ENCODE measurements around the gene MRPL18. TPM values are rescaled to one million over a fixed set of nuclear protein-coding genes. Genes with fewer than 3 reads are reported as not detected.
A peak's percentile ranks its signal among the peaks of the same experiment; 100 is the strongest.

Gene MRPL18
- polyA plus RNA-seq, 3 donors: 28.5 to 88.2 (median 74.1) TPM

DNA sequence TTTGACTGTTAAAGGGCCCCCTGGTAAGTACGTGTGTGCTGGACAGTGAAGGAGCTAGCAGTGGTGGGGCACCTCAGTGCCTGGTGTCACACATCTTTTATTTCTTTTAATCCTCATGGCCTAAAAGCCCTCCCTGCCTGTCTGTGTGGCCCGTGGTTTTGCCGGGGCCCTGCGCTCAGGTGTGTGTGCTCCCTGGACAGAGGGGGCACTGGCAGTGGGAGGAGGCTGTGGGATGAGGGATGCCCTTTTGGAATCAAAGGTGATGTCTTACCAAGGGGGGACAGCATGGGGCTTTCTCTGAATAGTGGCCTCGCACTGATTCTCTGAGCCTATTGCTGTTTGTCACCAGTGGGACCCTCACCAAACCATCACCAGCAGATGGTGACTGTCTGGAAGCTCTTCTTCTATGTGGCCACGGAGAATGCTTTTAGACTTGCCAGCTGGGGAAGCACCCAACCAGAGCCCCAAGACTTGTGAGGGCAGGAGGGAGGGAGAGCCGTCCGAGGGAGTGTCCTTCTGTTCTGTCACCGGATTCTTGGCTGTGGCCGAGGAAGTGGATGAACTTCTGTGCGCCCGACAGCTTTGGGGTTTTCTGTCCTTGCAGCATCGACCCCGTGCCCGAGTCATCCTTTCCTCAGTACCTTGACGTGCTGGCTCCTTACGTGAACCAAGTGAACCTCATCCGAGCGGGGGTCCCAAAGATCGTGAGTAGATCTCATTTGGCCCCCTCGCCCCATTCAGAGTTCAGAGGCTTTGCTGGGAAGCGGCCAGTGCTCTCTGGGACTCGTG lies 27.9 kb downstream of the MRPL18 start:
- H3K4me1 ChIP-seq (ENCODE audit: control insufficient read depth in 1 of 2, insufficient read depth in 2 of 2, low read length in 2 of 2): peaks cover 23 to 24% of the 10 kb centered on the region in 2 donors
- peak overlapping the region in 1 of 7 donors; percentile 21 for H3K27ac Mint-ChIP-seq
- no peaks in the 10 kb centered on the region for H3K36me3 ChIP-seq (replicated peaks in 1 of 2; ENCODE audit: control insufficient read depth in 1 of 2, insufficient read depth in 2 of 2, low read length in 2 of 2)
- no peaks in the 10 kb centered on the region for H3K27me3 ChIP-seq (ENCODE audit: control insufficient read depth in 2 of 2, insufficient read depth in 2 of 2, low read length in 2 of 2)
- H3K4me3 Mint-ChIP-seq: no peak overlapping the region
- H3K27me3 Mint-ChIP-seq (ENCODE audit: low read depth in 3 of 3): peaks cover 7 to 10% (median 8%) of the 10 kb centered on the region in 3 donors
- H3K4me2 ChIP-seq (replicated peaks; ENCODE audit: extremely low read depth, low read length, poor library complexity, severe bottlenecking): no peak overlapping the region
- H3K9me3 ChIP-seq (replicated peaks in 1 of 2; ENCODE audit: control insufficient read depth in 1 of 2, insufficient read depth in 1 of 2, low read length in 2 of 2): no peaks in the 10 kb centered on the region
- H4K20me1 ChIP-seq (ENCODE audit: insufficient read depth, low read length): no peaks in the 10 kb centered on the region
- H3K27ac ChIP-seq (ENCODE audit: low read depth in 1 of 2, low read length in 2 of 2): no peak overlapping the region
- H3K4me3 ChIP-seq (replicated peaks in 1 of 3; ENCODE audit: low read depth in 2 of 3, low read length in 3 of 3): no peak overlapping the region
- TF ChIP-seq, protein P1, sequence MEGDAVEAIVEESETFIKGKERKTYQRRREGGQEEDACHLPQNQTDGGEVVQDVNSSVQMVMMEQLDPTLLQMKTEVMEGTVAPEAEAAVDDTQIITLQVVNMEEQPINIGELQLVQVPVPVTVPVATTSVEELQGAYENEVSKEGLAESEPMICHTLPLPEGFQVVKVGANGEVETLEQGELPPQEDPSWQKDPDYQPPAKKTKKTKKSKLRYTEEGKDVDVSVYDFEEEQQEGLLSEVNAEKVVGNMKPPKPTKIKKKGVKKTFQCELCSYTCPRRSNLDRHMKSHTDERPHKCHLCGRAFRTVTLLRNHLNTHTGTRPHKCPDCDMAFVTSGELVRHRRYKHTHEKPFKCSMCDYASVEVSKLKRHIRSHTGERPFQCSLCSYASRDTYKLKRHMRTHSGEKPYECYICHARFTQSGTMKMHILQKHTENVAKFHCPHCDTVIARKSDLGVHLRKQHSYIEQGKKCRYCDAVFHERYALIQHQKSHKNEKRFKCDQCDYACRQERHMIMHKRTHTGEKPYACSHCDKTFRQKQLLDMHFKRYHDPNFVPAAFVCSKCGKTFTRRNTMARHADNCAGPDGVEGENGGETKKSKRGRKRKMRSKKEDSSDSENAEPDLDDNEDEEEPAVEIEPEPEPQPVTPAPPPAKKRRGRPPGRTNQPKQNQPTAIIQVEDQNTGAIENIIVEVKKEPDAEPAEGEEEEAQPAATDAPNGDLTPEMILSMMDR (IDR thresholded peaks at IDR 0.05): no peak
- intact Hi-C loops (cut with micrococcal nuclease): no loop called here
- 63% methylated on average over 15 of the region's 23 CpGs for WGBS (ENCODE audit: insufficient coverage)
- DNase-seq: peak in 1 of 3 donors; percentile 40
- no peak overlapping the region for H3K9ac ChIP-seq (ENCODE audit: insufficient read depth, low read length, poor library complexity, severe bottlenecking)
- H3K36me3 Mint-ChIP-seq: no peaks in the 10 kb centered on the region
- no peak overlapping the region for H2AFZ ChIP-seq (ENCODE audit: insufficient read depth, low read depth, low read length, poor library complexity, severe bottlenecking)
- peaks cover 24% of the 10 kb centered on the region for H3K4me1 Mint-ChIP-seq
- no peaks in the 10 kb centered on the region for H3K9me3 Mint-ChIP-seq
- no peaks in the 10 kb centered on the region for H3K79me2 ChIP-seq (ENCODE audit: insufficient read depth, low read length)

DNA sequence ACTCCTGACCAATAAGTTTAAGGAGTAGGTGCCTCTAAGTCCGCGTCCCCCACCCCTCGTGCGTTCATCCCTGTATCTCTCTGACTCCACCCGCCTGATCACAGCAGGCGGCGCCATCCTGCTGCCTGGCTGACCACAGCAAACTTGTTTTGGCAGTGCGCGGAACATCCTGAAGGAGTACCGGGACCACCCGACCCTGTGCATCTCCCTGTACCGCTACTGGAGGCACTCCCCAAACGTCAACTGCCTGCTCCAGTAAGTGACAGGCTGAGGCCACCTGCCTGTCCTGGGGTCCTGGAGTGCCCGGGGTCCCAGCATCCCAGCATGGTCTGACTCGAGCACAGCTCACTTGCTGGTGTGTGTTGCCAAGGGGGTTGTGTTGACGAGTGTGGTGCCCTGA lies 28.8 kb downstream of the MRPL18 start:
- intact Hi-C loops (cut with micrococcal nuclease): no loop called here
- Mint-ChIP-seq H3K27me3 (ENCODE audit: low read depth in 3 of 3) (peaks cover 8 to 11% (median 9%) of the 10 kb centered on the region in 3 donors), H3K36me3 (no peaks in the 10 kb centered on the region), H3K27ac (peak overlapping the region in 1 of 7 donors; percentile 8), H3K4me1 (peaks cover 24% of the 10 kb centered on the region), H3K9me3 (peaks cover 0 to 5% (median 0%) of the 10 kb centered on the region in 7 donors), H3K4me3 (no peak overlapping the region)
- WGBS (ENCODE audit: insufficient coverage): 78% methylated on average over 16 of the region's 16 CpGs
- Histone ChIP-seq H3K4me1 (ENCODE audit: control insufficient read depth in 1 of 2, insufficient read depth in 2 of 2, low read length in 2 of 2) (peaks cover 23 to 24% of the 10 kb centered on the region in 2 donors), H4K20me1 (ENCODE audit: insufficient read depth, low read length) (no peaks in the 10 kb centered on the region), H3K4me3 (replicated peaks in 1 of 3; ENCODE audit: low read depth in 2 of 3, low read length in 3 of 3) (no peak overlapping the region), H2AFZ (ENCODE audit: insufficient read depth, low read depth, low read length, poor library complexity, severe bottlenecking) (no peak overlapping the region), H3K79me2 (ENCODE audit: insufficient read depth, low read length) (no peaks in the 10 kb centered on the region), H3K27ac (ENCODE audit: low read depth in 1 of 2, low read length in 2 of 2) (no peak overlapping the region), H3K9me3 (replicated peaks in 1 of 2; ENCODE audit: control insufficient read depth in 1 of 2, insufficient read depth in 1 of 2, low read length in 2 of 2) (no peaks in the 10 kb centered on the region), H3K4me2 (replicated peaks; ENCODE audit: extremely low read depth, low read length, poor library complexity, severe bottlenecking) (no peak overlapping the region), H3K9ac (ENCODE audit: insufficient read depth, low read length, poor library complexity, severe bottlenecking) (no peak overlapping the region), H3K36me3 (replicated peaks in 1 of 2; ENCODE audit: control insufficient read depth in 1 of 2, insufficient read depth in 2 of 2, low read length in 2 of 2) (no peaks in the 10 kb centered on the region), H3K27me3 (ENCODE audit: control insufficient read depth in 2 of 2, insufficient read depth in 2 of 2, low read length in 2 of 2) (no peaks in the 10 kb centered on the region)
- TF ChIP-seq, protein P1 (IDR thresholded peaks at IDR 0.05): no peak
- DNase-seq: no peak

Measured in CD14-positive monocyte (primary cell).